ENCODE measurements around the gene ANXA8.
"Not testable (repeated sequence)": the region's sequence is repeated elsewhere in the genome, so short reads cannot be mapped to it uniquely, and the experiment has no call there.

- not testable (repeated sequence) for TF ChIP-seq CTCF (IDR thresholded peaks at IDR 0.05; ENCODE audit: extremely low read depth in 1 of 2, insufficient read depth in 1 of 2, low read depth in 1 of 2, low read length in 2 of 2); POLR2A (IDR thresholded peaks at IDR 0.05; ENCODE audit: low read depth, low read length); MAX (IDR thresholded peaks at IDR 0.05; ENCODE audit: insufficient read depth, insufficient read length); MYC (IDR thresholded peaks at IDR 0.05; ENCODE audit: low read depth, low read length); EZH2 (IDR thresholded peaks at IDR 0.05; ENCODE audit: borderline replicate concordance, low read depth, low read length, severe bottlenecking)
Observed at GRCh38 chr10:47489630-47490029, 5.7 kb upstream of the ANXA8 start.

Measured in endothelial cell of umbilical vein (primary cell).